ENCODE measurements around the gene P3R3URF. TPM values are rescaled to one million over a fixed set of nuclear protein-coding genes. Genes with fewer than 3 reads are reported as not detected.

The P3R3URF gene
- total RNA-seq, 1 experiment from 2014 or later = not detected

GRCh38 chr1:46196609-46197008 lies 20.3 kb upstream of the P3R3URF start:
- Histone ChIP-seq H2AFZ (no peak overlapping the region), H3K4me2 (no peak overlapping the region), H3K9me3 (ENCODE audit: insufficient read depth, low read depth) (no peaks in the 10 kb centered on the region), H4K20me1 (ENCODE audit: insufficient read depth) (no peaks in the 10 kb centered on the region), H3K4me1 (replicated peaks; ENCODE audit: insufficient read depth) (peaks cover 14% of the 10 kb centered on the region), H3K9me2 (ENCODE audit: insufficient read depth) (no peaks in the 10 kb centered on the region), H3K79me2 (ENCODE audit: low read depth) (peaks cover 15% of the 10 kb centered on the region), H3K36me3 (ENCODE audit: low read depth) (peaks cover 5% of the 10 kb centered on the region; the same call in 1 of the 2 replicates), H3K27ac (no peak overlapping the region), H3F3A (ENCODE audit: insufficient read depth, low read depth) (peaks cover 50% of the 10 kb centered on the region), H3K4me3 (no peak overlapping the region), H3K27me3 (ENCODE audit: insufficient read depth, low read depth) (no peaks in the 10 kb centered on the region)
- ChIA-PET POLR2A (ENCODE audit: unreplicated experiment) (interaction anchor here (0.6 kb wide), 2 partner anchors 15 to 510 kb away, joined by 3 read pairs; partner anchors contain the start of gene GPBP1L1), CTCF (interaction anchor here (1.7 kb wide), 1 partner anchor 15 kb away, joined by 7 read pairs; no protein-coding TSS in a partner anchor)
- no TSS peak for BruUV-seq (replicated peaks)
- TF ChIP-seq EZH2 (IDR thresholded peaks at IDR 0.05; ENCODE audit: low read depth) (no peak), CTCF (conservative IDR thresholded peaks at IDR 0.05) (no peak)
- no peak for DNase-seq
- intact Hi-C loops (cut with micrococcal nuclease; ENCODE audit: unreplicated experiment) = no loop called here

- peaks cover 15% of the 10 kb centered on the region for H3K79me2 ChIP-seq (ENCODE audit: low read depth)
- ChIA-PET CTCF (interaction anchor here (1.0 kb wide), 1 partner anchor 50 kb away, joined by 3 read pairs; no protein-coding TSS in a partner anchor), POLR2A (ENCODE audit: unreplicated experiment) (interaction anchor here (0.8 to 0.9 kb wide), 2 partner anchors 11 to 13 kb away, joined by 4 to 6 read pairs; no protein-coding TSS in a partner anchor)
- peaks cover 7% of the 10 kb centered on the region; the same call in 1 of the 2 replicates for H4K20me1 ChIP-seq (ENCODE audit: insufficient read depth)
- no peak overlapping the region for H2AFZ ChIP-seq
- H3K9me3 ChIP-seq (ENCODE audit: insufficient read depth, low read depth) = no peaks in the 10 kb centered on the region
- no peak overlapping the region for H3K27ac ChIP-seq
- peaks cover 68% of the 10 kb centered on the region for H3F3A ChIP-seq (ENCODE audit: insufficient read depth, low read depth)
- no peaks in the 10 kb centered on the region for H3K27me3 ChIP-seq (ENCODE audit: insufficient read depth, low read depth)
- BruUV-seq (replicated peaks) = no TSS peak
- H3K36me3 ChIP-seq (ENCODE audit: low read depth) = peaks cover 6% of the 10 kb centered on the region; the same call in 1 of the 2 replicates
- TF ChIP-seq CTCF (conservative IDR thresholded peaks at IDR 0.05) = no peak
- no peak for TF ChIP-seq EZH2 (IDR thresholded peaks at IDR 0.05; ENCODE audit: low read depth)
- no peak overlapping the region for H3K4me2 ChIP-seq
- no peak overlapping the region for H3K4me3 ChIP-seq
- peaks cover 14% of the 10 kb centered on the region for H3K4me1 ChIP-seq (replicated peaks; ENCODE audit: insufficient read depth)
- H3K9me2 ChIP-seq (ENCODE audit: insufficient read depth) = no peaks in the 10 kb centered on the region
- no peak for DNase-seq
- intact Hi-C loops (cut with micrococcal nuclease; ENCODE audit: unreplicated experiment) = no loop called here
Measured at GRCh38 chr1:46194641-46195193, 18.4 kb upstream of the P3R3URF start.

- no peak overlapping the region for H3K4me2 ChIP-seq
- no peak for TF ChIP-seq EZH2 (IDR thresholded peaks at IDR 0.05; ENCODE audit: low read depth)
- no peak for TF ChIP-seq CTCF (conservative IDR thresholded peaks at IDR 0.05)
- H4K20me1 ChIP-seq (ENCODE audit: insufficient read depth) = peaks cover 7% of the 10 kb centered on the region; the same call in 1 of the 2 replicates
- intact Hi-C loops (cut with micrococcal nuclease; ENCODE audit: unreplicated experiment) = no loop called here
- peaks cover 74% of the 10 kb centered on the region for H3F3A ChIP-seq (ENCODE audit: insufficient read depth, low read depth)
- no peaks in the 10 kb centered on the region for H3K9me3 ChIP-seq (ENCODE audit: insufficient read depth, low read depth)
- no peak overlapping the region for H3K4me3 ChIP-seq
- H3K79me2 ChIP-seq (ENCODE audit: low read depth) = peaks cover 12% of the 10 kb centered on the region
- H3K4me1 ChIP-seq (replicated peaks; ENCODE audit: insufficient read depth) = peaks cover 10% of the 10 kb centered on the region
- CTCF ChIA-PET = interaction anchor here (0.6 to 1.0 kb wide), 2 partner anchors 21 to 51 kb away, joined by 3 read pairs; no protein-coding TSS in a partner anchor
- no TSS peak for BruUV-seq (replicated peaks)
- no peak overlapping the region for H3K27ac ChIP-seq
- peaks cover 13% of the 10 kb centered on the region for H3K36me3 ChIP-seq (ENCODE audit: low read depth)
- H3K27me3 ChIP-seq (ENCODE audit: insufficient read depth, low read depth) = no peaks in the 10 kb centered on the region
- no peak for DNase-seq
- POLR2A ChIA-PET (ENCODE audit: unreplicated experiment) = interaction anchor here (0.8 kb wide), 1 partner anchor 12 kb away, joined by 4 read pairs; no protein-coding TSS in a partner anchor
- no peak overlapping the region for H2AFZ ChIP-seq
- H3K9me2 ChIP-seq (ENCODE audit: insufficient read depth) = no peaks in the 10 kb centered on the region
Measured at GRCh38 chr1:46193984-46194570, 17.8 kb upstream of the P3R3URF start.
